Measurements from ENCODE around the gene CPHXL2.

- TF ChIP-seq CTCF (IDR thresholded peaks at IDR 0.05; ENCODE audit: borderline replicate concordance, extremely low read depth, low read length, poor library complexity, severe bottlenecking) (peak; percentile 5), EZH2 (IDR thresholded peaks at IDR 0.05; ENCODE audit: borderline replicate concordance, low read depth, low read length, severe bottlenecking) (no peak)
These were observed 29.1 kb downstream of the CPHXL2 start, which contains the start of the genes KARS1 and TERF2IP for GRCh38 chr16:75647492-75648264.

Data from DND-41 (cell line).